ENCODE data around the gene CABP5.
"Not testable (repeated sequence)": the region's sequence is repeated elsewhere in the genome, so short reads cannot be mapped to it uniquely, and the experiment has no call there.

CABP5 gene

GRCh38 chr19:48043675-48044258 is at the start of gene CABP5:
Gene CABP5 (minus strand): TSS chr19:48044079. CDS start chr19:48043922, 157 bp downstream.
- no peak for DNase-seq

GRCh38 chr19:48091111-48091718 is 47.3 kb upstream of the CABP5 start:
- DNase-seq, result not testable (repeated sequence)

DNA sequence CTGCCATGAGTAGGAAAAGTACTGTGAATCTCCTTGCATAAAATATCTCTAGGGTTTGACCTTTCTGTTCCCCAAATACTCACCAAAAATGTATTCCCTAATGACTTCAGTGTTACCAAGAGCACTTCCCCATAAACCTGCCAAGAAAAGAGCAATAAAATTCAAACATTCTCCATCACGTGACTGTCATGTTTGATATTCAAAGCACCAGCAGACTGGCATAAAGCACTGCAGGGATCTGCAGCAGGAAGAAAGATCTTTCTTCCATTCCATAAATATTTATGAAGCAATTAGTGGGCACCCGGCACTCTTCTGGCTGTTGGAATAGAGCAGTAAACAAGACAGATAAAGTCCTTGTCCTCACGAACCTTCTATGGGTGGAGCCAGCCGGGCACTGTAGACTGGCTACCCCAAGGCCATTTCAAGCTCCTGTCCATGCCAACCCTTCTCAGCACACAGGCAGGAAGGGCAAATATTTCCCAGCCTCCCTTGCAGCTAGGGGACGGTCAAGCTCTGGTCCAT is 46.5 kb upstream of the CABP5 start:
- no peak for DNase-seq

DNA sequence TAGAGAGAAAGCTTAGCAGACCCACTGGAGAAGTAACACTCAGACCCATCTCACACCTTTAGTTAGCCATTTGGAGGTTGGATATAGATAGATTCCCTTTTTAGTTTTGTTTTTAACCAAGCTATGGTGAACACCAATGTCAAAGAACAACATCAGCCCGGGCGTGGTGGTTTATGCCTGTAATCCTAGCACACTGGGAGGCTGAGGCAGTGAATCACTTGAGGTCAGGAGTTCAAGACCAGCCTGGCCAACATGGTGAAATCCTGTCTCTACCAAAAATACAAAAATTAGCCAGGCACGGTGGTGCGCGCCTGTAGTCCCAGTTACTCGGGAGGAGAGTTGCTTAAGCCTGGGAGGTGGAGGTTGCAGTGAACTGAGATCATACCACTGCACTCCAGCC is 45.1 kb upstream of the CABP5 start:
- not testable (repeated sequence) for DNase-seq

GRCh38 chr19:48085904-48086864 is 42.3 kb upstream of the CABP5 start:
- DNase-seq, result no peak

- no peak for DNase-seq
These were observed 41.2 kb upstream of the CABP5 start for GRCh38 chr19:48085076-48085475.

DNA sequence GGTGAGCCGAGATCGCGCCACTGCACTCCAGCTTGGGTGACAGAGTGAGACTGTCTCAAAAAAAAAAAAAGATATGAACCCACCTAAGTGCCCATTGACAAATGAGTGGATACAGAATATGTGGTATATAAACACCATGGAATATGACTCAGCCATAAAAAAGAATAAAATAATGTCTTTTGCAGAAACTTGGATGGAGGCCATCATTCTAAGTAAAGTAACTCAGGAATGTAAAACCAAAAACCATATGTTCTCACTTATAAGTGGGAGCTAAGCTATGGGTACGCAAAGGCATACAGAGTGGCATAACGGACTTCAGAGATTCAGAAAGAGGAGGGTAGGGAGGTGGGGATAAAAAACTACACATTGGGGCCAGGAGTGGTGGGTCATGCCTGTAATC is 37.2 kb upstream of the CABP5 start:
- DNase-seq, result no peak

GRCh38 chr19:48070177-48070769 is 26.4 kb upstream of the CABP5 start:
- not testable (repeated sequence) for DNase-seq

DNA sequence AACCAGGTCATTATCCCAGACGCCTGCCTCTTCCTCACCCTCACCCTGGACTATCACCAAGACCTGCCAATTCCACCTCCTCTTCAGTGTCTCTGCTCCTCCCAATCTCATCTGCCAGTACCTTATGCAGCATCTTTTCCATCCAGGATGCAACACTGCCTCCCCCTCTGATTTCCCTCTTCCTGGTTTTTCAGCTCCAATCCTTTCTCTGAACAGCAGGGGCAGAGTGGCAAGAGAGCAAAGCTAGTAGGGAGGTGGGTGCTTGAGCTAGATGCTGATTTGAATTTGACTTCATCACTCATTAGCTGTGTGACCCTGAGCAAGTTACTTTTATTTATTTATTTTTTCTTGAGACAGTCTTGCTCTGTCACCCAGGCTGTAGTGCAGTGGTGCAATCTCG is 25.6 kb upstream of the CABP5 start:
- DNase-seq, result no peak

DNA sequence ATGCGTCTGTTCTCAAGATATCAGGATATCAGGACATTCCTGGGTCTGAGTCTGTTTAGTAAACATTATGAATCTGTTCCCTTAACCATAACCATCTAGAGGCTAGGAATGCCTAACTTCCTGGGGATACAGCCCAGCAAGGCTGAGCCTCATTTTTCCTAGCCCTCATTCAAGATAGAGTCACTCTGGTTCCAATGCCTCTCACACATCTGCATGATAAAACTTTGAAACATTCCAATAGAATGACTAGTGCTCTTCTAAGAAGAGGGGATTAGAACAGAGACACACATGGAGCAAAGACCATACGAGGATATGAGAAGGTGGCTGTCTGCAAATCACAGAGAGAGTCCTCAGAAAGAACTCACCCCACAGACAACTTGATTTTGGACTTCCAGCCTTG is 20.6 kb upstream of the CABP5 start:
- DNase-seq, result no peak

- no peak for DNase-seq
These were observed 17.8 kb upstream of the CABP5 start for GRCh38 chr19:48061401-48062344.

DNA sequence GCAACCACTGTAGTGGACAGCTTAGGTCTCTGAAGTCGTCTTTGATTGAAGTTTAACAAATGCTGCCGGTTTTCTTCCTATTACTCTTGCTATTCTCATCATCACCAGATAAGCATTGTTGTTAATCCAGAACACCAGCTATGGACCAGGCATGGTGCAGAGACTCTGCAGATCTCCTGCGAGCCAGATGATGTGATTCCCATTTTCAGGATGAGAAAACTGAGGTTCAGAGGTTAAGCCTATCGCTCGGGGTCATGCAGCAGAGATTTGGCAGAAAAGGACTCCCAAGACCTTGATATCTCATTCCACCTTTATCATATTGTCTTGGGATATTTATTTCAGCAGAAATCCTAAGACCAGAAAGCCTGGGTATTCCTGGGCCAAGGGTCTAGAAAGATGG is 16.5 kb upstream of the CABP5 start:
- DNase-seq, result no peak

GRCh38 chr19:48059331-48059730 is 15.5 kb upstream of the CABP5 start:
- DNase-seq, result no peak

GRCh38 chr19:48053856-48054255 is 10.0 kb upstream of the CABP5 start:
- no peak for DNase-seq

GRCh38 chr19:48053076-48053475 is 9.2 kb upstream of the CABP5 start:
- no peak for DNase-seq

DNA sequence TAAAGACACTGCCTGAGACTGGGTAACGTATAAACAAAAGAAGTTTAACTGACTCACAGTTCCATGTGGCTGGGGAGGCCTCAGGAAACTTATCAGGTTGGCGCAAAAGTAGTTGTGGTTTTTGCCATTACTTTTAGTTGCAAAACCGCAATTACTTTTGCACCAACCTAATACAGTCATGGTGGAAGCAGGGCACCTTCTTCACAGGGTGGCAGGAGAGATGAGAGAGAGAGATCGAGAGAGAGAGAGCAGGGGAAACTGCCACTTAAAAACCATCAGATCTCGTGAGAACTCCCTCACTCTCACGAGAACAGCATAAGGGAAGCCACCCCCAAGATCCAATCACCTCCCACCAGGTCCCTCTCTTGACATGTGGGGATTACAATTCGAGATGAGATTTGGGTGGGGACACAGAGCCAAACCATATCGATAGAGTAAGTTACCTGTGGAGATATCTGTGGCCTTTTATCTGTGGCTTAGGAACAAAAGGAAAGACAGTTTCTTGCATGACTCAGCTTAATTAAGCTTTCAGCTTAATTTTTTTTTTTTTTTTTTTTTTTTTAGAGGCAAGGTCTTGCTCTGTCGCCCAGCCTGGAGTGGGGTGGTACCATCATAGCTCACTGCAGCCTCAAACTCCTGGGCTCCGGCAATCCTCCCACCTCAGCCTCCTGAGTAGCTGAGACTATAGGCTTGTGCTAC is 7.6 kb upstream of the CABP5 start:
- no peak for DNase-seq

DNA sequence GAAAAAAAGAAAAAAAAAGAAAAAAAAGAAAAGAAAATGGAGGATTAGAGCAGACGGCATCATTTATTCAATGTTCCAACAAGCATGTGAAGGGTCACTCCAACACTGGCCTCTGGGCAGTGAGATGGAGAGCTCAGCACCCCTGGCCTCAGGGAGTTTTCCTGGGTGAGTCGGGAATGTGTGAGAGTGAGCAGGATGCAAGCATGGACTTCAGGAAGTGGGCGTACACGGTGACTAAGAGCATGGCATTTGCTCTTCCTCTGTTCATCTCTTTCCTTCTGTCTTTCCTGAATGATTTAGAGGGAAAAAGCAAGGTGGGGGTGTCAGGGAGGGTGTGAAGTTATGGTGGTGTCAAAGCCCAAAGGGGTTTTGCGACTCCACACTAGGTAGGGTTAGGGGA is 682 bp upstream of the CABP5 start:
- no peak for DNase-seq

- DNase-seq, result no peak
These were observed 1.9 kb downstream of the CABP5 start for GRCh38 chr19:48041877-48042580.

GRCh38 chr19:48036765-48037164 is 7.1 kb downstream of the CABP5 start:
- no peak for DNase-seq

- no peak for DNase-seq
These were observed 10.3 kb downstream of the CABP5 start for GRCh38 chr19:48033604-48034003.

GRCh38 chr19:48030073-48030472 is 13.8 kb downstream of the CABP5 start:
- no peak for DNase-seq
